CD4-positive, alpha-beta T cell treated with Interferon gamma for 1 hour (primary cell): ENCODE data around the gene LRRTM4.

Experiments
- DNase-seq: peaks from one replicate; pipeline ENCODE4 v3.0.0-alpha.2; 2020

Gene LRRTM4

DNA sequence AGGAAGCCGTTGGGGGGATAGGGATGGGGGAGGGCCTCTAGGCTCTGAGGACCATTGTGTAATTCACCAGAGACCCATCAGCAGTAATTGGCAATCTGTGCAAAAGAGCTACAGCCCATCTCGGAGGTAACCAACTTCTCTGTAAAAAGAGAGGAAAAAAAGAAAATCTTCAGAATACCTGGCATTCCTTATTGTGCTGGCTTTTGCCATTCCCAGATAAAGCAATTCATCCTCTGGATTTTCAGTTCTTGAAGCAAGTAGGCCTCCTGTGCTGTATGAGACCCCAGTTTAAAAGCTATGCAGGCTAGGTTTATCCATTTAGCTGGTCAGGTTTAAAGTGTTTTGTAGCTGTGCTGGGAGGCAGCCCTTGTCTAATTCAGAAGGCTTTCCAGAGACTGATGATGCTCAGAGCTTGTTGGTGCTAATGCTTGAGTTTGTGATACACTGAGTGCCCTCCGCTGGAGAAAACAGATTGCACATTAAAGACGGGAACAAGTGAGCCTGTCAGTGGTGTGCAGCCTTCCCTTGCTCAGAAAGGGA, at the start of gene LRRTM4:
TSS of gene LRRTM4 (minus strand) at position 446 of the 540 bp plus-strand sequence.
- no peak for DNase-seq

DNA sequence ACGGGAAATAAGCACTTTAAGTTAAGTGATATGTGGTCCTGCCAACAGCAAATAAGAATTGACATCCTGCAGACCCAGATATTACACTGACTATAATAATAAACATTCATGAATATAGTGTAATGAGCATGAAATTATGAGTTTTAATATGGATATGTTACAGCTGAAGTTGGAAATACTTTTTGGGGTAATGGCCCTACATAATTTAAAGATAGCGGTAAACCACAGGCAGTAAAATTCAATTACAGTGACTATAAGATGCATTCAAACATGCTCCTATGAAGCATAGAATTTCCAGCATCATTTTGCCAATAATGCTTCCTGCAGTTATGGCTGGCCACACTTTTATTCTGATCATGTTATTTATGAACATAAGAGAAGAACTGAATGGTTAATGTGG, 49.4 kb upstream of the LRRTM4 start:
- no peak for DNase-seq

DNA sequence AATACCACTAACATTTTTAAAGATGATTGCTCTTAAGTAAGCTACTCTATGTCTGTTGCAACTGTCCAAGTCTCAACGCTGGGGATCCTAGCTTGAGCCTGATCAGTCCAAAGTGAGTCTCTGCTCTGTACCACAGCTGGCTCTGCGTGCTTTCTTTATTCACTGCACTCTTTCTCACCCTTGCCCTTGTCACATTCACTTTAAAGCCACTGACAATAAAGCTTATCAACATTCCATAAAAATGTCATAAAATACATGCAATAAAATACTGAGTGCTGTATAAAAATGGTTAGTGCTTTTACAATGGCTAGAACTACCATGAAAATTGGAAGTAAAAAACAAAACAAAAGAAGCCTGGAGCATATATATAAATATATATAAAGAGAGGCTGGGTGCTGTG, 45.5 kb upstream of the LRRTM4 start:
- DNase-seq, result no peak

DNA sequence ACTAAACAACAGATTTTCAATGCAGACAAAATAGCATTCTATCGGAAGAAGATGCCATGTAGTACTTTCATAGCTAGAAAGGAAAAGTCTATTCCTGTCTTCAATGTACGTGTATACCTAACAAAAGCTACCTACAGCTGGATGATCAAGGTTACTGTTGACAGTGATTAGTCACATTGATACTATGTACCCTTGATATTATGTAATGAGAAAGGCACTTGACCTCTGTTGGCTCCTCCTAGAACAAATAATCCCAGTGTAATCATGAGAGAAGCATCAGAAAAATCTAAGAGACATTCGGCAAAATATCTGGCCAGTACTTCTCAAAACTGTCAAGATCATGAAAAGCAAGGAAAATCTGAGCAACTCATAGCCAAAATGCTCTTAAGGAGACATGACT, 44.4 kb upstream of the LRRTM4 start:
- DNase-seq, result no peak

DNA sequence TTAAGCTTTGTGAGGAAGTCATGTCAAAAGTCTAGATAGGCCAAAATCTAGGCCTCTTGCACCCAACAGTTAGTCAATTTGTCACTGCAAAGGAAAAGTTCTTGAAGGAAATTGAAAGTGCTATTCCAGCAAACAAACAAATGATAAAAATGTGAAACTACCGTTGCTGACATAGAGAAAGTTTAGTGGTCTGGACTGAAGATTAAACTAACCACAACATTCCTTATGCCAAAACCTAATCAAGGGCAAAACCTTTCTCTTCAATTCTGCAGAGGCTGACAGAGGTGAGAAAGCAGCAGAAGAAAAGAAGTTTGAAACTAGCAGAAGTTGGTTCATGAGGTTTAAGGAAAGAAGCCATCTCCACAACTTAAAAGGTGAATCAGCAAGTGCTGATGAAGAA, 44.0 kb upstream of the LRRTM4 start:
- no peak for DNase-seq

DNA sequence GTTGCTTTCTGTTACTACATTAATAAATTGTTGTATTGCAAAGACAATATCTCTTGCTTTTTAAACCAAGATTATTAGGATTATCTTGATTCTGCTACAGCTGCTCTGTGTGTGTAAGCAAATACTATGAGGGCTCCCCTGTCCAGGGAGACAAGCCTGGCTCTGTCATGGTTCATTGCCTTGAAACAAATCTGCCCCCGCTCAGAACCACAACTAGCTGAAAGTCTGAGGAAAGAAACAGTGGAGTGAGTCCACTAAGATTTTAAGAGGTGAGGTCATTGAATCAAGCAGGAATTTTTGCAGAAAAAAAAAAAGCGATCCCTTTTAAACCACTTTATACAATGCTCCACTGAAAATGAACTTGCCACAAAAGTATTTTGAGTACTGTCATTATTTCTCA, 30.8 kb upstream of the LRRTM4 start:
- no peak for DNase-seq

DNA sequence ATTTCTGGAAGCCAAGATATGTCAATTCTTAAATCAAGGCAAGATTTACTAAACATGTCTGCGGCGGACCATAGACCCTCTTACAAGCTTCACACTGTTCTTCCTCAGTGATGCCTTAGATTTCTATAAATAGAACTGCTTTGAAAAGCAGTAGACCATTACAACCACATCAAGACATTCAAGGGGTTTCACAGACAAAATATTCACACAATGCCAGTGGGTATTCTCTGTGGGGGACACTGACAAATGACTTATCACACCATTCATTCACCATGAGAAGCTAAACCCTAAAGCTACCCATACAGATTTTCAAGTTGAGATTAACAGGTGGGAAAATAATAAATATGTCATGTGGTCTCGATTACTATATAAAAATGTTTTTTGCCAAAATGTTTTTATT, 15.9 kb upstream of the LRRTM4 start:
- no peak for DNase-seq

DNA sequence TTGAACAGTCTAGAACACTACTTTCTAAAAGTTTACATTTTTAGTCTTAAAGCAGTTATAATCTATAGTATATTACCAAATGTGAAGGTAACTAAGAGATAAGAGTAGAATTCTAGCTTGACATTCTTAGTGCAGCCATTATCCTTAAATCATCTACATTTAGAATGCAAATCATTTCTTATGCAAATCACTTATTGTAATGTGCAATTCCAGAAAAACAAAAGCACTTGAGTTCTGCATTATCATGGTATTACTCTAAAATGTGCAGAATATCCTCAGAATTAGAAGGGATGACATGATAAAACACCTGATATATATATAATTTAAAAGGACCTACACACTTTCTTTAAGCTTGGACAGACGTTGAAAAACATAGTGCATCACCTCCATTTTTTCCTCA, 712 bp upstream of the LRRTM4 start:
- DNase-seq, result no peak

DNA sequence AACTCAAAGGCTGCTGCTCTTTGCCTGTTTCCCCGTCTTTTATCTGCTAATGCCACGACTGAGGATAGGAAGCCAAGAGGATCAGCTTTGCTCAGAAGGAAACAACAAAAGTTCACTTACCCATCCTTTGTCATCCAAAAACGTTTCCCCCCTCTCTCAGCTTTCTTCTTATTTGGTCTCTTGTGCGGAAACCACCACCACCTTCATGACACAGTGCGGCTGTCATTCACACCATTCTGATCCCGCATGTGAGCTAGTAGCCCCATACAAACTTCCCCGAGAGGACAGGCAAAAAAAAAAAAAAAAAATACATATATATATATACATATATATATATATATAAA, 656 bp downstream of the LRRTM4 start:
- no peak for DNase-seq

DNA sequence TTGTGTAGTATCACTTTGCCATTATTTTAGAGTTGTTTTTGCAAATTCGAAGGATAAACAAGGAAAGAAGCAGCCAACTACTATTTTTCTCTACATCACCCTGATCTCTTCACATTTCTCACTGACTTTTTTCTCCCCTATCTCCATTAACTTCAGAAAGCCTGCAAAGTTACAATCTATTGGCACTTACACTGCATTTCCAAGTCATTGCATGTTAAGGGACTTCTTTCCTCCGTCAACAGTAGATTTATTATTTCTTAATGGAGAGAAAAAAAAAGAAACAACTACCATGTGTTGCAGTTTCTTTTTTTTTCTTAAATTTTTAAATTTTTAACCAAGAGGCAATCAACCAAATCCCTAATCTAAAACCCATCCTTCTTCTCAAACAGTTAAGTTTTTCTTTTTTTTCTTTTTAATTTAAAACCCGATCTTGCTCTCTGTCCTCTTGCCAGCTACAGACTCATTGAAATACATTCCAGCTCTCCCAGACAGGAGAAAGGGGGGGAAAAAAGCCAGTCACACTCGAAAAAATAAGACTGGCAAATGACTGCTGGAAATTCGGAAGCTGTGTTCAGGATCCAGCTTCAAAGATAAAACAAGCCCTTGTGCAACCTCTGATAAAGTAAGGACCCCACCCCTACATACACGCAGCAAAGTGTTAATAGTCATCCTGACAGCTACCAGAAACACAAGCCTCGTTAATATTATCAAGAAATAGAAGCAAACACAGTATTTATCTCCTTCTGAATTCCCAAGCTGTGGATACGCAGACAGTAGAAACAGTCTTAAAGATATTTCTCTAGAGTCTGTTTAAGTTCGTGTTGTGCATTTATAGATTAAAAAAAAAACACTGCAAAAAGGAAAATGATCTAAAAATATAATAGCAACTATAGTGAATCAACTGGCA, 1.3 kb downstream of the LRRTM4 start:
- no peak for DNase-seq

DNA sequence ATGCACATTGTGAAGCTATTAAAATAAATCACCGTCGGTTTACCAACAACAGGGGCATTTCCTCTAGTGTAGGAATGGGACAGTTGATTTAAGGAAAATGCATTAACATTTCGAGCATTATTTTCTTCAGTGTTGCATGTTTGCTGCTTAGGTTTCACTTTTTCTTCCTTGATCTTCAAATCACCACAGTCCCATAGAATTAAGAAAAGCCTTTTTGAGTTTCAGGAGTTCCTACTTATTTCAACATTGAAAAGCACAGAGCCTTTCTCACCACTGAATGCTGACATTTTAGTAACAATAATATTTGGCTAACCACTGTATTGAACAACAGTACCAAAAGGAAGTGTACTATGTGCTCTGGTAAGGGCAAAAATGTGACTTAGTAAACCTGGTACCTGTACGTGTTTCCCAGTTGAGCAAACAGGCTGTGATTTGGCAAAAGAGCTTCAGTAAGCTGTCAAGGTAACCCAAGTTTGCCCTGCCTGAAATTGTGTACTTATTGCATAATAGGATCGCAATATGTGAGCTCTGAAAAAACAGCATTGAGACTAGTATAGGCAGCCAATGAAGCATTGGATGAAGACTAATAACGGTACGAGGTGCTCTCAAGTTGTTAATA, 2.2 kb downstream of the LRRTM4 start:
- DNase-seq, result no peak

DNA sequence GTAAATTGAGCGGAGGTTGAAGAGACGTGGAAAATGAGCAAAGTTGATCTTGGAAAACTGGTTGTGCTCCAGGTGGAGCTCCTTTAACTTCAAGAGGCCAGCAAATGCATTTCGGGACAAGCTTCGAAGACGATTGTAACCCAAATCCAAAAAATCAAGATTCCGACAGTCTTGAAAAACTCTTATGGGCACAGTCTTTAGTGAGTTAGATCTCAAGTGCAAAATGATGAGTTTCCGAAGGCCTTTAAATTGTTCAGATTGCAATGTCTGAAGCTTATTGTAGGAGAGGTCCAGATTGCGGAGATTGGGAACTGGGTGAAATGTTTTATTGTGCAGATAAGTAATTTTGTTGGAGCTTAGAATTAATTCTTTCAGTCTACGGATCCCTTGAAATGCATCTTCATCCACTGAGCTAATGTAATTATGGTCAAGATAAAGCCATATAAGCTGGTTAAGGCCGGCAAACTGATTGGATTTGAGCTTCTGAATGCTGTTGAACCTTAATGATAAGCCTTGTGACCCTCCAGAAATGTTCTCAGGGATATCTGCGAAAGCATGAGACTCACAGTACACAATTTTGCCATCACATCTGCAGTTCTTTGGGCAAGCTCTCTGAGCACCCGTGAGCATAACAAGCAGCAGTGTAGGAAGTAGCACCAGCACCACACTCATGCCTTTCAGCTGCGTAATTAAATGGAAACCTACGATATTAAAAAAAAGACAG, 2.9 kb downstream of the LRRTM4 start:
- no peak for DNase-seq

DNA sequence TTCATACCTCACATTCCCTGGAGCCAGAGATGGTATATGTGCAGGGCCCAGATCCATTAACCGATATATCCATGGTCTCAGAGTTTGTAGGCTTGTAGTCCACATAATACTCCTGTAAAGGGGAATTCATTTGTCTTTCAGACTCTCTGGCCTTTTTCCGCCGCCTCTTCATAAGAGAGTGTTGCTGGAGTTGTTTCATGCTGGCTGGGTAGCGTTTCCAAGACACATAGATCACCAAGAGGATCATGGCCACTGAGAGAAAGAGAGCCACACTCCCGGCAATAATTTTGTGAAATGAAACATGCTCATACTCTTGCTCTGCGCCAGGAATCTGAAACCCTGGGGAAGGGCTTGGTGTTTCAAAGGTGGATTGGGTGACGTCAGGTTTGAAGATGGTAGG, 3.9 kb downstream of the LRRTM4 start:
- DNase-seq, result no peak

DNA sequence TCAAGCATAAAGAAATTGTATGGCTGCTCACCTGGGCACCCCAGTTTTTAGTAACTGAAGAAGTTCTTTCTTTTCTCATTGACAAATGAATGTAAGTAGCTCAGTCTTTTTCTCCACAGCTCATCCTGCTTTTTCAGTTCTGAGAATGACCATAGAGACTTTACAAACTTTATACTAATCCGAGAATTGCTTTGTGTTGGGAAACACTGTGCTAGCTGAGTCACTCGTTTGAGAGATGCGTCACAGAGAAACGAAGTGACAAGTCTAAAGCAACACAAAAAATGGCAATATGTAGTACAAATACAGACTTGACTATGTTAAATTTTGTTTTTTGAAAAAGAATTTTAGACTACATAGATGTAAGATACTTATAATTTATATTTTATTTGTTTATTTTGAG, 9.0 kb downstream of the LRRTM4 start:
- no peak for DNase-seq

DNA sequence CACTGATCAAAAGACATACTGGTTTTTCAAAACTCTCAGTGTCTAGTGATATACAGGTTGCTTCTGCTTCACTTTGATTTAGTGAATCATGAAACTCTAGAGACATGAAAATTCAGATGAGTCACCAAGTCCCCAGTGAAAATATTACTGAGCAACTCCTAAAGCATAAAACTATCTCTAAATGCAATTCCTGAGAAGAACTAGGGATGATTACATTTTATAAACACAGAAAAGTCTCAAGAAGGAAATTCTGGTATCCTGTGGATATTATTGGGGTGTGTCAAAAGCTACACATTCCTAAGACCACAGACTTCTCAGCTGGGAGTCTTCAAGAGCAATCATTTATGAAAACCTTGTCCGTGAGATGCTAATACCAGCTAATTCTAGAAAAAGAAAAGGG, 9.7 kb downstream of the LRRTM4 start:
- DNase-seq, result no peak

DNA sequence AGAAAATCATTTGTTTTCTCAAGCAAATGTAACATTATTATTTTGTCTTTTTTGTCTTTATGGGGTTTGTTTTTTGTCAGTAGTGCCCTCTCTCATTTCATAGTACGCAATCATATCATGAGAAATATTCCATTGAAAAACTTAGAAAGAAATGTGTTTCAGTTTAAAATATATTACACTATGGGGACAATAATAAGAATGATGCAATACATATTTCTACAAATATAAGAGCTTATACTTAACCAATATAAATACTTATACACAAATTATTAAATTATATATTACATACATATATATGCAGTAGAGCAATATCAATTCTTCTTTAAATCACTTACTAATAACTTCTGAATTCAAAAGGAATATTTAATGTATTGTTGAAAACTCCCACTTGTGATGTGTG, 13.7 kb downstream of the LRRTM4 start:
- no peak for DNase-seq

DNA sequence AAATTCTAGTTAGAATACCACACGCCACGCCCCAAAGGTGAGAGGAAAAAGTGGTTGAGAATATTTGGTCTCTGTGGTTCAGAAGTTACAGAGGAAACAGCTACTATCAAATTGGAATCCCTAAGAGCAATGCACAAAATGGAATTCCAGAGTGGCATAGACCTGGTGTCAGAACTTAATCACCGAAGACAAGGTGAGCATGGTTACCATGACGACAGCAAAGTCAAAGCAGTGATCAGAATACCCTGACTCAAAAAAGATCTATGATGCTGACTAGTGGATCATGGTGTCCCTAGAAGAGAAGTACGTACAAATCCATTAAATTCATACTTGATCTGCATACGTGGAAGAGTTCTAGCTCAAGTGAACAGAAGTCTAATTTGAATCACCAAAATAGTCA, 14.5 kb downstream of the LRRTM4 start:
- DNase-seq, result no peak

DNA sequence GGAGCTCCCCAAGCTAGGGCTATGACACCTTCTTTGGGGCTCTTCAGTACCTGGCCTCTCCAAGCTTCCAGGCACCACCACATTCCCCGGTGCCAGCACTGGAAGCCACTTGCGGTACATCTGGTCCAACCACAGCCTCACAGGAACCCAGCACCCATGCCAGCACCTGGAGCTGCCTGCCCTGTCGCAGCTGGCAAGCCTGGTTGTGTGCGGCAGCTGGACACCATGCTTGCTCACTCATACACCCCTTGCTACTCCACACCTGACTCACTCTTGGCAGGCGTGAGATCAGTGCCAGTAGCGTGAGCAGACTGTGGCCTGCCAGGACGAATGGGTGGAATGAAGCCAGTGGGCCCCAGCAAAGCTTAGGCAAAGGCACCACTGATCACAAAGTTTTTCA, 34.0 kb downstream of the LRRTM4 start:
- no peak for DNase-seq

DNA sequence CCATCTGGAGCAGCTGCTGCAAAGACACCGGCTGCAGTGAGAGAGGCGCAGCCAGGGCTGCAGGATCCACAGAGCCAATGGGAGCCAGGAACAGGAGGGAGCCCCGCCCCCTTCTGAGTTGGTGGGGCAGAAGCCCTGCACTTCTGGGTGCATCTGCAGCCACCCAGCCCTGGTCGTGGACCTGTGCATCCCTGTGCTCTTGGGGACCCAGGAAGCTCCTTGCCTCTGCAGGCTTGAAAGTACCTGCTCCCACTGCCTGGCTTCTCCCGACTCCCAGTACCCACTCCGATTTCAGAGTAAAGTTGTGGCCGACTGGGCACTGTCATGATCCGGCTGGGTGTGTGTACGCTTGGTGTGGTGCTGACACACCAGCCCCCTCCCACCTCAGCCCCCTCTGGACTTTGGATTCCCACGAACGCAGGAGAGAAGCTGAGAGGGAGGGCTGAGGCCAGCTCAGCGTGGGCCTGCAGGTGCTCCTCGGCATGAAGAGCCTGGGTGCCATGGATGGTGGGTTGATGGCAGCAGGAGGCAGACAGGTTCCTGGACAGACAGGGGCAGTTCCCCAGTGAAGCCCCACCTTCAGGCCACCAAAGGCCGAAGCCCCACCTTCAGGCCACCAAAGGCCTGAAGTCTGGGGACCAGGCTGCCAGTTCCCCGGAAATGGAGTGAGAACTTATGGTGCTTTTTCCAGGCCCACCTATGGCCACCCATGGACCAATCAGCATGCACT, 34.9 kb downstream of the LRRTM4 start:
- DNase-seq, result no peak

DNA sequence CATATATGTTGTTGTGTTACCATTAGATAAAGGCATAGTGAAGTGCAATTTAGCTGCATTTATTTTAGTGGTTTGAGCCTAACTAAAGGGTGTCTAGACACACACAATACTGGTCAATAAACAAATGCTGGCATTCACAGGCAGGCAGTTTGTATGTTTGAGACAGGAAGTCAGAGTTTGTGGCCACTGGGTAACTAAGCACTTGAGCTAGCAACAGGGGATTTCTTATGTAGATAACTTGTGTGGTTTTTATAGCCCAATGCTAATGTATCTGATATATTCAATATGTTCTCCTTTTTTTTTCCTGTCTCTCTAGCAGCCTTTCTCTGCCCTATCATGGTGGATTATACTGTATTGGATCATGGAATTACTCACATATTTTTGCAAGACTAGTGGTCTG, 38.1 kb downstream of the LRRTM4 start:
- no peak for DNase-seq

DNA sequence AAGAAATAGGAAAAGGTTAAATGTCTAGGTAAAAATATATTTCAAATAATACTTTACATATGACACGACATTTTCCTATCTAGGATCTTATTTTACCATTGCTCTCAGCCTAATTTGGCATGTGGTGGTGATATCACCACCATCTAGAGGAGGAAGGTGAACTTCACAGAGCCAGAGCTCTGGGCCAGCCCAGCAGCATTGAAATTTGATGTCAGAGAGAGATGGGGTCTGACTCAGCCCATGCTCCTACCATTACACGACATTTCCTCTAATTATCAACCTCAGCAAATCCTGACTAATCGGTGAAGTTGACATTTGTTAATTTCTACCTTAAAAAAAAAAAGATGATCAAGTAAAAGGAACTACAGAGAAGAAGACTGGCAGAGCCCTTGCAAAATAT, 42.3 kb downstream of the LRRTM4 start:
- no peak for DNase-seq

DNA sequence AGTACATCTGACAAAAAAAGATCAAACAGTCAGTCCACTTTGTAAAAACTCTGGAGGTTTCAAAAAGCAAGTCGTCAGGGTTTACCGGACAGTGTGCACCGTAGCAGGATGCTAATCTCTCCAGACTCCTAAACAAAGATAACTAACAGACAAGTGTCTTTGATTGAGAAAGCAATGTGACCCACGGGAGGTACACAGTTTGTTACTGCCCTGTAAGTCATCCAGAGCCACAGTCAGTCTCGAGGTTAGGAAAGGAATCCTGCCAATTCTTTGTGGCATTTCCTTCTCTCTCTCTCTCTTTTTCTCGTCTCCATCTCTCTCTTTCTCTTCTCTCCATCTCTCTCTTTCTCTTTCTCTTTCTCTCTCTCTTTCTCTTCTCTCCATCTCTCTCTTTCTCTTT, 42.8 kb downstream of the LRRTM4 start:
- no peak for DNase-seq

DNA sequence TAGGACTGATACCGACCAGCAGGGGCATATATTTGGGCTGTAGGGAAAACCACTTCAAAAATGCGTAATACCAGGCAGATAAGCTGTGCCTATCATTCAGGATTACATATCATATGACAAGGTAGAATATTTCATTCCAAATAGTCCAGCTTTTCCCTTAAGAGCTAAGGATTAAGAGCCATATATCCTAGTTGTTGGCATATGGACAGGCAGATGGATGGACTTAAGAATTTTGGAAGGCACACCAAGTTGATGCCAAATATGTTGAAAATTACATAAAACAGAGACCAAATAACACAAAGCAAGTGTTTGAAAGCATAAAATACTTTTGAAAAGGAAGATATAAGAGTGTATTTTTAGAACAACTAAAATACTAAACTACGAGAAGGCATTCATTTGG, 52.1 kb downstream of the LRRTM4 start:
- DNase-seq, result no peak
